Caco-2 (cell line): ENCODE results near the gene RSPH1. TPM values are rescaled to one million over a fixed set of nuclear protein-coding genes. Genes with fewer than 3 reads are reported as not detected.
A peak's percentile ranks its signal among the peaks of the same experiment; 100 is the strongest.

Experiments used
- BruUV-seq: library from RNA; stranded (reverse); fragments of 400-500 nt; replicated peaks from 2 replicates; lab custom pipeline; 2021; lab: Mats Ljungman, UMichigan
- CTCF ChIA-PET: fragments of 300-600 bp; sonication (Branson Sonifier 250); formaldehyde crosslinking; loops from one replicate; lab custom pipeline; 2022; ENCODE audit warnings: antibody characterized with exemption; lab: Charles Lee
- POLR2A ChIA-PET: fragments of 300-600 bp; sonication (Branson Sonifier 250); formaldehyde crosslinking; loops from one replicate; lab custom pipeline; 2022; ENCODE audit warnings: antibody characterized with exemption; lab: Charles Lee
- DNase-seq, 2 experiments: peaks; one replicate each; pipeline versions ENCODE4 v3.0.0 to v3.0.0-alpha.2; 2020 to 2022
- H3K27me3 ChIP-seq: replicated peaks from 2 replicates; pipeline ENCODE4 v1.6.0; 2011; ENCODE audit warnings: low read length; ENCODE audit not compliant: control insufficient read depth, insufficient read depth
- H3K36me3 ChIP-seq: 2 replicates; pipeline ENCODE4 v1.5.1; 2011; ENCODE audit warnings: low read length; ENCODE audit not compliant: control insufficient read depth, insufficient read depth
- H3K4me1 ChIP-seq: fragments of 250-450 bp; sonication (Bioruptor Pico); 2 replicates; pipeline ENCODE4 v1.5.1; 2020; ENCODE audit warnings: mild to moderate bottlenecking
- H3K4me3 ChIP-seq: 2 replicates; pipeline ENCODE4 v1.5.1; 2011; ENCODE audit warnings: low read depth, mild to moderate bottlenecking, control low read depth, low read length
- H3K9me3 ChIP-seq: fragments of 250-450 bp; sonication (Bioruptor Pico); 2 replicates; pipeline ENCODE4 v1.5.1; 2020; ENCODE audit warnings: mild to moderate bottlenecking, moderate library complexity
- H3K27ac Mint-ChIP-seq: one replicate; pipeline ENCODE4 v1.8.0; 2022; ENCODE audit warnings: mixed read lengths; ENCODE audit not compliant: unreplicated experiment
- H3K27me3 Mint-ChIP-seq: one replicate; pipeline ENCODE4 v1.8.0; 2022; ENCODE audit warnings: mixed read lengths; ENCODE audit not compliant: insufficient read depth, unreplicated experiment
- H3K36me3 Mint-ChIP-seq: one replicate; pipeline ENCODE4 v1.8.0; 2022; ENCODE audit warnings: mild to moderate bottlenecking, mixed read lengths; ENCODE audit not compliant: insufficient read depth, unreplicated experiment
- H3K4me1 Mint-ChIP-seq: one replicate; pipeline ENCODE4 v1.8.0; 2022; ENCODE audit warnings: low read depth, mixed read lengths; ENCODE audit not compliant: unreplicated experiment
- H3K4me3 Mint-ChIP-seq: one replicate; pipeline ENCODE4 v1.8.0; 2022; ENCODE audit warnings: mild to moderate bottlenecking, moderate library complexity, mixed read lengths; ENCODE audit not compliant: unreplicated experiment
- H3K9me3 Mint-ChIP-seq: one replicate; pipeline ENCODE4 v1.8.0; 2022; ENCODE audit warnings: mixed read lengths; ENCODE audit not compliant: unreplicated experiment
- intact Hi-C: fragments of 100-400 bp; cut with micrococcal nuclease; formaldehyde crosslinking; loops from one replicate; pipeline ENCODE4 v1.10.0; 2022; ENCODE audit not compliant: unreplicated experiment
- total RNA-seq: library from RNA; stranded (reverse); gene quantifications from 2 replicates; pipeline ENCODE4 v1.2.3, GENCODE V29; 2022
- TF ChIP-seq, protein P1 (sequence below), 2 experiments: fragments of 200-600 bp in 1 of 2; IDR thresholded peaks; 1 replicate in 1 of 2; 2 replicates in 1 of 2; pipeline versions ENCODE4 v1.5.1 to v1.8.0; 2011 to 2022; ENCODE audit warnings: antibody characterized with exemption in 1 of 2, control low read depth in 1 of 2, inconsistent platforms in 1 of 2, low read depth in 1 of 2, low read length in 1 of 2, mild to moderate bottlenecking in 1 of 2, moderate library complexity in 1 of 2; ENCODE audit not compliant: insufficient read depth in 1 of 2, severe bottlenecking in 1 of 2, unreplicated experiment in 1 of 2

The RSPH1 gene
- total RNA-seq, 1 experiment from 2014 or later: 0.23 TPM

DNA sequence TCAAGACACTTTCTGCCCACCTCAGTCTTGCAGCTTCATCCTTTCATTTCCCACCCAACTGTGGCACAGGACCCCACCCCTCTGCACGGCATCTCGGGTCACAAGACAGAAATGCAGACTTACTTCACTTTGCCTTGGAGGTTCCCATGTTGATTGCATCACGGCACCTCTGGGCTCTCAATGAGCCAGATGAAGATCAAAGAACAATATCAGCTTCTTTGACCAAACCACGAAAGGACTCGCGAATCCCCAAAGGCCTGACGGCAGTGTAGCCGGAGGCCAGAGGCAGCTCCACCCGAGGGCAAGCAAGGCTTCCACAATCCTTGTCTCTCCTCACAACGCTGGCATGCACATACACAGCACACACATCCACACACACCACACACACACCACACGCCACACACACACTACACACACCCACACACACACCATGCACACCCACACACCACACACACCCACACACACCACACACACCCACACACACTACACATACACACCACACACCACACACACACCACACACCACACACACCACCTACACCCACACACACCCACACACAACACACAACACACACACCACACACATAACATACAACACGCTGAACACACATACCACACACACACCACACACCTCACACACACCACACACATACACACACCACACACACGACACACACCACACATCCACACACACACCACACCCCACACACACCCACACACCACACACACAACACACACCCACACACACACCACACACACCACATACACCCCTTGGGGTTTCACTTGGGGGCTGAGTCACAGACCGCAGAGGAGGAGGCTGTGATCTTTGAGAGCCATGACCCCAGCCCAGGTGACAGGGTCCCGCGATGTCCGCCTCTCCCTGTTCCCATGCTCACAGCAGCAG is 56.5 kb downstream of the RSPH1 start:
- no peak overlapping the region for H3K4me3 ChIP-seq
- no peaks in the 10 kb centered on the region for H3K4me1 ChIP-seq
- ChIA-PET POLR2A (no interaction called here), CTCF (interaction anchor here (0.6 kb wide), 1 partner anchor 73 kb away, joined by 3 read pairs; no protein-coding TSS in a partner anchor)
- no peak overlapping the region for H3K4me3 Mint-ChIP-seq
- H3K9me3 ChIP-seq: no peaks in the 10 kb centered on the region
- no peak for DNase-seq
- no TSS peak for BruUV-seq
- no peaks in the 10 kb centered on the region for H3K9me3 Mint-ChIP-seq
- no peaks in the 10 kb centered on the region for H3K36me3 ChIP-seq
- TF ChIP-seq, protein P1, sequence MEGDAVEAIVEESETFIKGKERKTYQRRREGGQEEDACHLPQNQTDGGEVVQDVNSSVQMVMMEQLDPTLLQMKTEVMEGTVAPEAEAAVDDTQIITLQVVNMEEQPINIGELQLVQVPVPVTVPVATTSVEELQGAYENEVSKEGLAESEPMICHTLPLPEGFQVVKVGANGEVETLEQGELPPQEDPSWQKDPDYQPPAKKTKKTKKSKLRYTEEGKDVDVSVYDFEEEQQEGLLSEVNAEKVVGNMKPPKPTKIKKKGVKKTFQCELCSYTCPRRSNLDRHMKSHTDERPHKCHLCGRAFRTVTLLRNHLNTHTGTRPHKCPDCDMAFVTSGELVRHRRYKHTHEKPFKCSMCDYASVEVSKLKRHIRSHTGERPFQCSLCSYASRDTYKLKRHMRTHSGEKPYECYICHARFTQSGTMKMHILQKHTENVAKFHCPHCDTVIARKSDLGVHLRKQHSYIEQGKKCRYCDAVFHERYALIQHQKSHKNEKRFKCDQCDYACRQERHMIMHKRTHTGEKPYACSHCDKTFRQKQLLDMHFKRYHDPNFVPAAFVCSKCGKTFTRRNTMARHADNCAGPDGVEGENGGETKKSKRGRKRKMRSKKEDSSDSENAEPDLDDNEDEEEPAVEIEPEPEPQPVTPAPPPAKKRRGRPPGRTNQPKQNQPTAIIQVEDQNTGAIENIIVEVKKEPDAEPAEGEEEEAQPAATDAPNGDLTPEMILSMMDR (IDR thresholded peaks at IDR 0.05; ENCODE audit: insufficient read depth in 1 of 2, low read depth in 1 of 2, low read length in 1 of 2, severe bottlenecking in 1 of 2, unreplicated experiment in 1 of 2): no peak
- H3K27ac Mint-ChIP-seq: no peak overlapping the region
- H3K4me1 Mint-ChIP-seq: no peaks in the 10 kb centered on the region
- H3K27me3 ChIP-seq: no peaks in the 10 kb centered on the region
- no peaks in the 10 kb centered on the region for H3K36me3 Mint-ChIP-seq
- intact Hi-C loops: no loop called here
- H3K27me3 Mint-ChIP-seq: peaks cover 11% of the 10 kb centered on the region

DNA sequence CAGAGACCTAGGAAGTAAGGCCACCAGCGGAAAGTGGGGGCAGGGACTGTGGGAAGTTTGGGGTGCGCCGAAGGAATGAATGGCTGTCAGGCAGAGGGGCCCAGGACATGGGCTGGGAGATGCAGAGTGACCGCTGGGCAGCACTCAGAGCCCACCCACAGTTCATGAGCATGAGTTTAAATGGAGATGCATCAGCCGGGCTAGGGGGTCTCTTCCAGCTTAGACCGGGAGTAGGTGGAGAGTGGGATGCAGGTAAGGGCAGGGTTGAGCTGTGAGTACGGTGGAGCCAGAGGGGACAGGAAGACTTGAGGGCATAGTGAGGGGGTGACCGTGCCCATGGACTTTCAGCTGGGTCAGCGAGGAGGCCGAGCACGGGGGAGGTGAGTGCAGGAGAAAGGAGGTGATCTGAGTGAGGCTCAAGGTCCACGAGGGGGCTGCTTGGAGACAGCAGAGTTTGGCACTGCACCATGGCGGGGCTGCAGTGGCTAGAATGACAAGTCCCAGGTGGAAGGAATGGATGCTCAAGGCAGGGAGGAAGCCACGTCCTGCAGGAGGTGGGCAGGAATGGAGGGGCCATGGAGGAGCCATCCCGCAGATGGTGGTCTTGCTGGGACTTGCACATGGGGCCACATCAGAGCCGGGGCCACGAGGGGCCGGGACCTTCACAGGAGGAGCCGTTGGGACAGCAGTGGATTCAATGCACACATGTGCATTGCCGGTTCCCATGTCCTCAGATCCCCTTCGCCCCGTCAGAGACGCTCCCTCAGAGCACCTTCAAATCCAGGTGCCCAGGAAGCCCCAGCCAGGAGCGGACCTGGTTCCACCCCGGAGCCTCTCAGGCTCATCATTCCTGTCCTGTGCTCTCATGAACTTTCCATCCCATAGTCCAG is 57.5 kb downstream of the RSPH1 start:
- DNase-seq: no peak
- Histone ChIP-seq H3K9me3 (no peaks in the 10 kb centered on the region), H3K4me3 (no peak overlapping the region), H3K27me3 (no peaks in the 10 kb centered on the region), H3K36me3 (no peaks in the 10 kb centered on the region), H3K4me1 (no peaks in the 10 kb centered on the region)
- POLR2A ChIA-PET: no interaction called here
- TF ChIP-seq, protein P1 (IDR thresholded peaks at IDR 0.05; ENCODE audit: insufficient read depth in 1 of 2, low read depth in 1 of 2, low read length in 1 of 2, severe bottlenecking in 1 of 2, unreplicated experiment in 1 of 2): no peak
- Mint-ChIP-seq H3K4me3 (no peak overlapping the region), H3K27me3 (peaks cover 11% of the 10 kb centered on the region), H3K9me3 (no peaks in the 10 kb centered on the region), H3K36me3 (no peaks in the 10 kb centered on the region), H3K4me1 (no peaks in the 10 kb centered on the region), H3K27ac (no peak overlapping the region)
- intact Hi-C loops: no loop called here
- CTCF ChIA-PET: no interaction called here
- no TSS peak for BruUV-seq

- H3K4me1 ChIP-seq: no peaks in the 10 kb centered on the region
- no peak overlapping the region for H3K4me3 ChIP-seq
- TF ChIP-seq, protein P1 (IDR thresholded peaks at IDR 0.05; ENCODE audit: insufficient read depth in 1 of 2, low read depth in 1 of 2, low read length in 1 of 2, severe bottlenecking in 1 of 2, unreplicated experiment in 1 of 2): no peak
- H3K27me3 Mint-ChIP-seq: peaks cover 11% of the 10 kb centered on the region
- intact Hi-C loops: no loop called here
- H3K27me3 ChIP-seq: no peaks in the 10 kb centered on the region
- H3K27ac Mint-ChIP-seq: no peak overlapping the region
- ChIA-PET POLR2A (no interaction called here), CTCF (no interaction called here)
- H3K9me3 Mint-ChIP-seq: no peaks in the 10 kb centered on the region
- no peaks in the 10 kb centered on the region for H3K4me1 Mint-ChIP-seq
- no peaks in the 10 kb centered on the region for H3K9me3 ChIP-seq
- no peak overlapping the region for H3K4me3 Mint-ChIP-seq
- H3K36me3 Mint-ChIP-seq: no peaks in the 10 kb centered on the region
- peak in 1 of 2 experiments; percentile 49 for DNase-seq
- BruUV-seq: no TSS peak
- no peaks in the 10 kb centered on the region for H3K36me3 ChIP-seq
Observed at GRCh38 chr21:42437786-42438185, 58.2 kb downstream of the RSPH1 start.
